Mesenchymal stem cell (in vitro differentiated cells and primary cell): ENCODE measurements around the gene NKD2.
"Not testable (repeated sequence)": the region's sequence is repeated elsewhere in the genome, so short reads cannot be mapped to it uniquely, and the experiment has no call there.

Experiments
- DNase-seq: peaks from one replicate; pipeline ENCODE4 v3.0.0-alpha.2; 2013
- H2AFZ ChIP-seq: one replicate; pipeline ENCODE4 v1.6.1; 2013; ENCODE audit warnings: low read depth, mild to moderate bottlenecking, control low read depth, inconsistent platforms, low read length, moderate library complexity
- H2AK5ac ChIP-seq: 2 replicates; pipeline ENCODE4 v1.6.1; 2013; ENCODE audit warnings: low read length, moderate library complexity, mild to moderate bottlenecking, inconsistent platforms; ENCODE audit not compliant: severe bottlenecking
- H2BK120ac ChIP-seq: one replicate; pipeline ENCODE4 v1.6.1; 2013; ENCODE audit warnings: low read depth, mild to moderate bottlenecking, inconsistent platforms, low read length, moderate library complexity
- H2BK12ac ChIP-seq, 2 experiments: one replicate each; pipeline ENCODE4 v1.6.1; 2013; ENCODE audit warnings: inconsistent platforms in 2 of 2, low read length in 2 of 2, mild to moderate bottlenecking in 2 of 2, moderate library complexity in 2 of 2, control low read depth in 1 of 2
- H2BK15ac ChIP-seq: one replicate; pipeline ENCODE4 v1.6.1; 2013; ENCODE audit warnings: mild to moderate bottlenecking, low read depth, inconsistent platforms; ENCODE audit not compliant: poor library complexity, severe bottlenecking
- H2BK5ac ChIP-seq: 2 replicates; pipeline ENCODE4 v1.6.1; 2013; ENCODE audit warnings: low read depth, mild to moderate bottlenecking, low read length, control low read depth, inconsistent platforms; ENCODE audit not compliant: poor library complexity, severe bottlenecking
- H3K14ac ChIP-seq, 2 experiments: one replicate each; pipeline ENCODE4 v1.6.1; 2013; ENCODE audit warnings: inconsistent platforms in 2 of 2, low read length in 2 of 2, control low read depth in 1 of 2, mild to moderate bottlenecking in 1 of 2, moderate library complexity in 1 of 2
- H3K18ac ChIP-seq, 2 experiments: one replicate each; pipeline ENCODE4 v1.6.1; 2013; ENCODE audit warnings: inconsistent platforms in 2 of 2, low read length in 2 of 2, control low read depth in 1 of 2, low read depth in 1 of 2, mild to moderate bottlenecking in 1 of 2
- H3K23ac ChIP-seq, 2 experiments: one replicate each; pipeline ENCODE4 v1.6.1; 2013; ENCODE audit warnings: inconsistent platforms in 2 of 2, low read length in 2 of 2, mild to moderate bottlenecking in 2 of 2, moderate library complexity in 2 of 2, control low read depth in 1 of 2
- H3K27ac ChIP-seq: 2 replicates; pipeline ENCODE4 v1.5.1; 2013; ENCODE audit warnings: mild to moderate bottlenecking, moderate library complexity, low read length, control low read depth, inconsistent platforms; ENCODE audit not compliant: poor library complexity, severe bottlenecking
- H3K27me3 ChIP-seq, 2 experiments: 2 replicates each; pipeline versions ENCODE4 v1.6.1 to v1.7.0; 2013; ENCODE audit warnings: low read length in 2 of 2, mild to moderate bottlenecking in 2 of 2, moderate library complexity in 2 of 2, control low read depth in 1 of 2, inconsistent platforms in 1 of 2; ENCODE audit not compliant: control insufficient read depth in 1 of 2, insufficient read depth in 1 of 2
- H3K36me3 ChIP-seq, 2 experiments: 2 replicates each; pipeline versions ENCODE4 v1.6.1 to v1.7.0; 2013; ENCODE audit warnings: low read length in 2 of 2, control low read depth in 1 of 2, inconsistent platforms in 1 of 2, low read depth in 1 of 2, mild to moderate bottlenecking in 1 of 2; ENCODE audit not compliant: insufficient read depth in 2 of 2, control insufficient read depth in 1 of 2
- H3K4ac ChIP-seq, 2 experiments: one replicate each; pipeline ENCODE4 v1.6.1; 2013; ENCODE audit warnings: inconsistent platforms in 2 of 2, low read length in 2 of 2, mild to moderate bottlenecking in 2 of 2, moderate library complexity in 2 of 2, control low read depth in 1 of 2, low read depth in 1 of 2
- H3K4me1 ChIP-seq: 2 replicates; pipeline ENCODE4 v1.6.1; 2013; ENCODE audit warnings: low read depth, low read length, control low read depth; ENCODE audit not compliant: control insufficient read depth, insufficient read depth
- H3K4me2 ChIP-seq: 2 replicates; pipeline ENCODE4 v1.6.1; 2013; ENCODE audit warnings: low read length, mild to moderate bottlenecking, inconsistent platforms; ENCODE audit not compliant: poor library complexity, severe bottlenecking
- H3K4me3 ChIP-seq, 2 experiments: 2 replicates each; pipeline versions ENCODE4 v1.5.1 to v1.7.0; 2013; ENCODE audit warnings: low read length in 2 of 2, mild to moderate bottlenecking in 2 of 2, control low read depth in 1 of 2, low read depth in 1 of 2; ENCODE audit not compliant: insufficient read depth in 1 of 2
- H3K79me1 ChIP-seq: replicated peaks from 2 replicates; pipeline ENCODE4 v1.6.1; 2013; ENCODE audit warnings: mild to moderate bottlenecking, control low read depth, low read length, inconsistent platforms; ENCODE audit not compliant: poor library complexity, severe bottlenecking
- H3K9ac ChIP-seq: 2 replicates; pipeline ENCODE4 v1.7.0; 2013; ENCODE audit warnings: mild to moderate bottlenecking, low read length, moderate library complexity
- H3K9me3 ChIP-seq: 2 replicates; pipeline ENCODE4 v1.7.0; 2013; ENCODE audit warnings: mild to moderate bottlenecking, low read length; ENCODE audit not compliant: control insufficient read depth
- H4K8ac ChIP-seq: one replicate; pipeline ENCODE4 v1.6.1; 2013; ENCODE audit warnings: inconsistent platforms, mild to moderate bottlenecking, low read length, moderate library complexity
- H4K91ac ChIP-seq: one replicate; pipeline ENCODE4 v1.6.1; 2013; ENCODE audit warnings: mild to moderate bottlenecking, low read length, inconsistent platforms
- WGBS: methylation state at CpG from one replicate; pipeline ENCODE4 v1.1.7; 2013; ENCODE audit warnings: mixed read lengths; 5-methylcytosine and 5-hydroxymethylcytosine counted together

The NKD2 gene

DNA sequence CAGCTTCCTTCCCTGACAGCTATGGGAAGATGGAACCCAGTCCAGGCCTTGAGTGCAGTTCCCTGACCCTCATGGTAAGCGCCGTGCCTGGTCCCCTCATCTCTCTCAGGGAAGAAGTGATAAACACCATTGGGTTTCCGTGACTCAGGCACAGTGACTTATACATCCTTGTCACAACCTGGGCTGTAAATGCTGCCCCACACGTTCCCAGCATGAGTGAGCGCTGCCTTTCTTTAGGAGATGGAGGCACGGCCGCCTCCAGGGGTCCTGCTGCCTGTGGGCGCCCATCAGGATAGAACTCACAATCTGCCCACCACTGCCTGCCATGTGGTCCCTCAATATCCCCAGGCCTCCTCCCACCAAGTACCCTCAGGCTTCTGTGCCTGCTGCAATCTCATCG lies 8.3 kb upstream of the NKD2 start:
- Histone ChIP-seq H2BK12ac (no peak overlapping the region), H3K14ac (no peak overlapping the region), H3K27me3 (peaks cover 63 to 75% of the 10 kb centered on the region in 2 experiments), H3K23ac (no peak overlapping the region), H3K27ac (no peak overlapping the region), H3K4me1 (peaks cover 16% of the 10 kb centered on the region), H3K9me3 (no peaks in the 10 kb centered on the region), H4K91ac (no peak overlapping the region), H2BK120ac (no peak overlapping the region), H3K79me1 (no peaks in the 10 kb centered on the region), H3K4me3 (no peak overlapping the region), H2AFZ (no peak overlapping the region), H2AK5ac (no peak overlapping the region), H2BK5ac (no peak overlapping the region), H3K4ac (no peak overlapping the region), H3K36me3 (no peaks in the 10 kb centered on the region), H3K18ac (no peak overlapping the region), H4K8ac (no peak overlapping the region), H3K9ac (no peak overlapping the region), H2BK15ac (no peak overlapping the region), H3K4me2 (no peak overlapping the region)
- DNase-seq, result no peak
- WGBS, result 94% methylated on average over 9 of the region's 9 CpGs

DNA sequence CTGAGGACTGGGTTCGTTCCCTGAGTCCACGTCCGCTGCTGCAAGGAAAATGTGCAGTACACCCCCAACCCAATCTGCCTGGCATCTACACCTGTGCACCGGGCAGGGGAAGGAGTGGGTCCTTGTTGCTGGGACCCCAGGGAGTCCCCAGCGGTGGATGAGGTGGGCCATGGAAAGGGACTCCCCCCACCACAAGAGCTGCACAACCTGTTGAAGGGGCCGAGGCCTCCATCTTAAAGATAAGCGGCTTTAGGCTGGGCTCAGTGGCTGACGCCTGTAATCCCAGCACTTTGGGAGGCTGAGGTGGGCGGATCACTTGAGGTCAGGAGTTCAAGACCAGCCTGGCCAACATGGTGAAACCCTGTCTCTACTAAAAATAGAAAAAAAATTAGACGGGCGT lies 7.8 kb upstream of the NKD2 start:
- H3K4me3 ChIP-seq, H2AK5ac ChIP-seq, H2AFZ ChIP-seq, H3K4ac ChIP-seq, H4K8ac ChIP-seq, H3K9me3 ChIP-seq, H2BK12ac ChIP-seq, H3K18ac ChIP-seq, H4K91ac ChIP-seq, H3K14ac ChIP-seq, H3K36me3 ChIP-seq, H3K79me1 ChIP-seq, H2BK5ac ChIP-seq, H3K4me2 ChIP-seq, DNase-seq, H3K9ac ChIP-seq, H2BK120ac ChIP-seq, H3K27ac ChIP-seq, H3K23ac ChIP-seq, H2BK15ac ChIP-seq: not testable (repeated sequence)
- WGBS, result 94% methylated on average over 11 of the region's 11 CpGs
- Histone ChIP-seq H3K4me1 (peaks cover 16% of the 10 kb centered on the region), H3K27me3 (peaks cover 68 to 76% of the 10 kb centered on the region in 2 experiments)

DNA sequence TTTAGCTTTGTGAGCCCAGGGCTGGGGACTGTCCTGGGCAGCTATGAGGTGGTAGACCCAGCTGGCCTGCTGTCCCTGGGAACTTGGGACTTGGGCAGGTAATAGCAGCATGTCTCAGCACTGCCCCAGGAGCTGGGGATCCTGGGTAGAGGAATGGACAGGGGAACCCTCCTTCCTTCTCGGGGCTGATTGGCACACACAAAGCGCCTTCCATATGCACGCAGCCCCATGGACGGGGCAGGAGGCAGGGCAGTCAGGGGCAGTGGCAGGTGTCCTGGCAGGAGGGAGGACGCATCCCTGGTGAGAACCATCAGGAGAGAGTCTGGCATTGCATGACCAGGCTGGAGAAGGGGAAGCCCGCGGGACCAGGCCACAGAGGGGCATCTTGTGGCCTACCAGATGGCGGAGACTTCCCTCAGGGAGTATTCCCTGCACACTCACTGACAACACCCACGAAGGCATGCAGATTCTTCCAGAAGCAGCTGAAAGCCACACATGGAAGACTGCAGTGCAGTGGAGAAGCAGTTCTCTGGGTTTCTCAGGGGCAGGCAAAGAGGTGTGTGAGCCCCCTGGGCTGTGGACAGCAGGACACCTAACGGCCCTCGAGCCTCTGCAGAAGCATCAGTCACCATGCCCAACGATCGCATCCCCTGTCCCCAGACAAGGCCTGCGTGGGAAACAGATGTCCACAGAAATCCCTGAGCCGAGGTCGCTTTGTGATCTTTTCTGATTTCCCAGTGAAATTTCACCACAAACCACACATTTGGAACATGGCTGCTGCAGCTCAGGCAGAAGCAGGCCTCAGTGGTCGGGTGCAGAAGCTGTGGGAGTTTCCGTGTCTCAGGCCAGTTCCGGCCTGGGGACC lies 7.0 kb upstream of the NKD2 start:
- H3K27ac ChIP-seq, result no peak overlapping the region
- H3K9ac ChIP-seq, result no peak overlapping the region
- no peak for DNase-seq
- no peak overlapping the region for H3K18ac ChIP-seq
- H4K91ac ChIP-seq, result no peak overlapping the region
- H3K4ac ChIP-seq, result no peak overlapping the region
- H3K4me1 ChIP-seq, result peaks cover 16% of the 10 kb centered on the region
- no peak overlapping the region for H2BK5ac ChIP-seq
- no peak overlapping the region for H2AK5ac ChIP-seq
- H2BK12ac ChIP-seq, result peak overlapping the region in 1 of 2 experiments; percentile 7
- no peak overlapping the region for H2AFZ ChIP-seq
- peak overlapping the region in 1 of 2 experiments; percentile 75 for H3K14ac ChIP-seq
- 90% methylated on average over 19 of the region's 19 CpGs for WGBS
- no peak overlapping the region for H4K8ac ChIP-seq
- H3K79me1 ChIP-seq, result no peaks in the 10 kb centered on the region
- H3K4me2 ChIP-seq, result no peak overlapping the region
- no peak overlapping the region for H2BK120ac ChIP-seq
- no peak overlapping the region for H3K4me3 ChIP-seq
- peaks cover 70 to 80% of the 10 kb centered on the region in 2 experiments for H3K27me3 ChIP-seq
- H3K9me3 ChIP-seq, result no peaks in the 10 kb centered on the region
- no peak overlapping the region for H2BK15ac ChIP-seq
- H3K36me3 ChIP-seq, result no peaks in the 10 kb centered on the region
- no peak overlapping the region for H3K23ac ChIP-seq

DNA sequence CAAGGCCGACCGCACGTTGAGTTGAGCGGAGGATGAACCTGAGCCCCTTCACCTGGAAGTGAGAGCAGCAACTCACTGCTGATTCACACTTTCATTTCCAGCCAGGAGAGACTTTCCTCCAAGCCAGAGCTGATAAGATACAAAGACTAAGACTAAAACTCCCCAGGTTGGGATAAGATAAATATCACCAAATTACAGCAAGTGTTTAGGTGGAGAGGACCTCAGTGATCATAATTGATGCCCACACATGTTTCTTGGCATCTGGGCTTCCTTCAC lies 6.4 kb upstream of the NKD2 start:
- no peaks in the 10 kb centered on the region for H3K9me3 ChIP-seq
- no peak overlapping the region for H3K4me3 ChIP-seq
- H4K8ac ChIP-seq, result no peak overlapping the region
- no peaks in the 10 kb centered on the region for H3K36me3 ChIP-seq
- 92% methylated on average over 4 of the region's 4 CpGs for WGBS
- no peak overlapping the region for H2AFZ ChIP-seq
- H2BK120ac ChIP-seq, result no peak overlapping the region
- H2BK12ac ChIP-seq, result no peak overlapping the region
- no peak overlapping the region for H3K27ac ChIP-seq
- H3K27me3 ChIP-seq, result peaks cover 70 to 83% of the 10 kb centered on the region in 2 experiments
- no peak overlapping the region for H2BK15ac ChIP-seq
- no peak overlapping the region for H2AK5ac ChIP-seq
- H2BK5ac ChIP-seq, result no peak overlapping the region
- H3K14ac ChIP-seq, result no peak overlapping the region
- H3K4ac ChIP-seq, result no peak overlapping the region
- H3K4me1 ChIP-seq, result peaks cover 14% of the 10 kb centered on the region
- no peak overlapping the region for H4K91ac ChIP-seq
- H3K23ac ChIP-seq, result no peak overlapping the region
- H3K9ac ChIP-seq, result no peak overlapping the region
- no peak overlapping the region for H3K4me2 ChIP-seq
- H3K79me1 ChIP-seq, result no peaks in the 10 kb centered on the region
- DNase-seq, result no peak
- no peak overlapping the region for H3K18ac ChIP-seq
